Activated CD4-positive, alpha-beta T cell treated with anti-CD3 and anti-CD28 coated beads, Interleukin-2, amount 10 ng/mL, durations not matched to agents 7 days and 5 days (primary cell): ENCODE results near the gene ROBO2. TPM values are rescaled to one million over a fixed set of nuclear protein-coding genes. Genes with fewer than 3 reads are reported as not detected.

ENCODE experiments used
- CTCF ChIA-PET: fragments of 350-600 bp; sonication (Branson Sonifier 250); formaldehyde crosslinking; loops from one replicate; lab custom pipeline; 2021; ENCODE audit warnings: antibody characterized with exemption; lab: Charles Lee
- POLR2A ChIA-PET: fragments of 350-600 bp; sonication (Branson Sonifier 250); formaldehyde crosslinking; loops from one replicate; lab custom pipeline; 2021; ENCODE audit warnings: antibody characterized with exemption; lab: Charles Lee
- DNase-seq: peaks from one replicate; pipeline ENCODE4 v3.0.0-alpha.2; 2020
- H3K27ac Mint-ChIP-seq: one replicate; pipeline ENCODE4 v1.8.0; 2021; ENCODE audit warnings: mild to moderate bottlenecking, moderate library complexity, mixed read lengths
- H3K27me3 Mint-ChIP-seq: one replicate; pipeline ENCODE4 v1.8.0; 2021; ENCODE audit warnings: mixed read lengths
- H3K36me3 Mint-ChIP-seq: one replicate; pipeline ENCODE4 v1.8.0; 2021; ENCODE audit warnings: low read depth, mixed read lengths
- H3K4me1 Mint-ChIP-seq: one replicate; pipeline ENCODE4 v1.8.0; 2021; ENCODE audit warnings: mixed read lengths
- H3K4me3 Mint-ChIP-seq: one replicate; pipeline ENCODE4 v1.8.0; 2021; ENCODE audit warnings: mild to moderate bottlenecking, moderate library complexity, mixed read lengths
- H3K9me3 Mint-ChIP-seq: one replicate; pipeline ENCODE4 v1.8.0; 2021; ENCODE audit warnings: mixed read lengths
- total RNA-seq, 2 experiments: library from RNA; stranded (reverse); gene quantifications; one replicate each; pipeline ENCODE4 v1.2.3, GENCODE V29; 2021

The ROBO2 gene
- total RNA-seq, 2 experiments from 2014 or later, result not detected

GRCh38 chr3:77606372-77606771 lies 566.5 kb downstream of the ROBO2 start:
- ChIA-PET CTCF (no interaction called here), POLR2A (no interaction called here)
- no peak for DNase-seq
- Mint-ChIP-seq H3K27me3 (no peaks in the 10 kb centered on the region), H3K9me3 (peaks cover 3% of the 10 kb centered on the region), H3K4me3 (no peak overlapping the region), H3K36me3 (no peaks in the 10 kb centered on the region), H3K4me1 (no peaks in the 10 kb centered on the region), H3K27ac (no peak overlapping the region)

GRCh38 chr3:77618686-77619085 lies 578.8 kb downstream of the ROBO2 start:
- no peaks in the 10 kb centered on the region for H3K4me1 Mint-ChIP-seq
- H3K4me3 Mint-ChIP-seq, result no peak overlapping the region
- no peak overlapping the region for H3K27ac Mint-ChIP-seq

GRCh38 chr3:77620009-77620408 lies 580.1 kb downstream of the ROBO2 start:
- Mint-ChIP-seq H3K27me3 (no peaks in the 10 kb centered on the region), H3K4me3 (no peak overlapping the region), H3K9me3 (peaks cover 2% of the 10 kb centered on the region), H3K27ac (no peak overlapping the region), H3K4me1 (no peaks in the 10 kb centered on the region), H3K36me3 (no peaks in the 10 kb centered on the region)
- DNase-seq, result no peak
- CTCF ChIA-PET, result no interaction called here
- POLR2A ChIA-PET, result no interaction called here

More at GRCh38 chr3:77618686-77619085, 578.8 kb downstream of the ROBO2 start:
- peaks cover 2% of the 10 kb centered on the region for H3K9me3 Mint-ChIP-seq
- DNase-seq, result no peak
- H3K36me3 Mint-ChIP-seq, result no peaks in the 10 kb centered on the region
- ChIA-PET POLR2A (no interaction called here), CTCF (no interaction called here)
- H3K27me3 Mint-ChIP-seq, result no peaks in the 10 kb centered on the region

- no peak overlapping the region for H3K4me3 Mint-ChIP-seq
- no peaks in the 10 kb centered on the region for H3K27me3 Mint-ChIP-seq
- ChIA-PET POLR2A (no interaction called here), CTCF (no interaction called here)
- no peaks in the 10 kb centered on the region for H3K36me3 Mint-ChIP-seq
- no peaks in the 10 kb centered on the region for H3K4me1 Mint-ChIP-seq
- DNase-seq, result no peak
- H3K9me3 Mint-ChIP-seq, result no peaks in the 10 kb centered on the region
- H3K27ac Mint-ChIP-seq, result no peak overlapping the region
These were observed 583.6 kb downstream of the ROBO2 start for GRCh38 chr3:77623500-77623899.

GRCh38 chr3:77626157-77626556 lies 586.3 kb downstream of the ROBO2 start:
- DNase-seq, result no peak
- H3K9me3 Mint-ChIP-seq, result peaks cover 3% of the 10 kb centered on the region
- POLR2A ChIA-PET, result no interaction called here
- no peak overlapping the region for H3K27ac Mint-ChIP-seq
- no peak overlapping the region for H3K4me3 Mint-ChIP-seq
- H3K4me1 Mint-ChIP-seq, result no peaks in the 10 kb centered on the region
- H3K36me3 Mint-ChIP-seq, result no peaks in the 10 kb centered on the region
- CTCF ChIA-PET, result no interaction called here
- no peaks in the 10 kb centered on the region for H3K27me3 Mint-ChIP-seq

GRCh38 chr3:77648214-77648613 lies 608.3 kb downstream of the ROBO2 start:
- H3K27ac Mint-ChIP-seq, result no peak overlapping the region
- H3K36me3 Mint-ChIP-seq, result no peaks in the 10 kb centered on the region
- ChIA-PET POLR2A (no interaction called here), CTCF (no interaction called here)
- no peak for DNase-seq
- no peak overlapping the region for H3K4me3 Mint-ChIP-seq
- no peaks in the 10 kb centered on the region for H3K9me3 Mint-ChIP-seq
- H3K4me1 Mint-ChIP-seq, result no peaks in the 10 kb centered on the region
- H3K27me3 Mint-ChIP-seq, result no peaks in the 10 kb centered on the region

- H3K4me3 Mint-ChIP-seq, result no peak overlapping the region
- no peak for DNase-seq
- POLR2A ChIA-PET, result no interaction called here
- CTCF ChIA-PET, result no interaction called here
- H3K9me3 Mint-ChIP-seq, result no peaks in the 10 kb centered on the region
- H3K36me3 Mint-ChIP-seq, result no peaks in the 10 kb centered on the region
- H3K27ac Mint-ChIP-seq, result no peak overlapping the region
- no peaks in the 10 kb centered on the region for H3K4me1 Mint-ChIP-seq
- H3K27me3 Mint-ChIP-seq, result no peaks in the 10 kb centered on the region
These were observed 608.8 kb downstream of the ROBO2 start for GRCh38 chr3:77648664-77649063.

GRCh38 chr3:77652624-77653023 lies 612.7 kb downstream of the ROBO2 start:
- no peaks in the 10 kb centered on the region for H3K27me3 Mint-ChIP-seq
- H3K9me3 Mint-ChIP-seq, result peaks cover 2% of the 10 kb centered on the region
- no peaks in the 10 kb centered on the region for H3K36me3 Mint-ChIP-seq
- POLR2A ChIA-PET, result no interaction called here
- H3K4me1 Mint-ChIP-seq, result no peaks in the 10 kb centered on the region
- DNase-seq, result no peak
- CTCF ChIA-PET, result no interaction called here
- H3K4me3 Mint-ChIP-seq, result no peak overlapping the region
- H3K27ac Mint-ChIP-seq, result no peak overlapping the region

GRCh38 chr3:77655396-77655795 lies 615.5 kb downstream of the ROBO2 start:
- ChIA-PET POLR2A (no interaction called here), CTCF (no interaction called here)
- Mint-ChIP-seq H3K27me3 (no peaks in the 10 kb centered on the region), H3K4me3 (no peak overlapping the region), H3K9me3 (peaks cover 5% of the 10 kb centered on the region), H3K36me3 (no peaks in the 10 kb centered on the region), H3K27ac (no peak overlapping the region), H3K4me1 (no peaks in the 10 kb centered on the region)
- no peak for DNase-seq

- Mint-ChIP-seq H3K4me1 (no peaks in the 10 kb centered on the region), H3K9me3 (peaks cover 3% of the 10 kb centered on the region), H3K36me3 (no peaks in the 10 kb centered on the region), H3K4me3 (no peak overlapping the region), H3K27ac (no peak overlapping the region), H3K27me3 (no peaks in the 10 kb centered on the region)
- CTCF ChIA-PET, result no interaction called here
- DNase-seq, result no peak
- POLR2A ChIA-PET, result no interaction called here
These were observed 620.8 kb downstream of the ROBO2 start for GRCh38 chr3:77660718-77661117.

GRCh38 chr3:77667901-77668300 lies 628.0 kb downstream of the ROBO2 start:
- Mint-ChIP-seq H3K27ac (no peak overlapping the region), H3K4me3 (no peak overlapping the region), H3K36me3 (no peaks in the 10 kb centered on the region), H3K9me3 (peaks cover 10% of the 10 kb centered on the region), H3K27me3 (no peaks in the 10 kb centered on the region), H3K4me1 (no peaks in the 10 kb centered on the region)
- POLR2A ChIA-PET, result no interaction called here
- CTCF ChIA-PET, result no interaction called here
- no peak for DNase-seq

GRCh38 chr3:77668376-77668775 lies 628.5 kb downstream of the ROBO2 start:
- H3K9me3 Mint-ChIP-seq, result peaks cover 10% of the 10 kb centered on the region
- H3K4me3 Mint-ChIP-seq, result no peak overlapping the region
- DNase-seq, result no peak
- POLR2A ChIA-PET, result no interaction called here
- no peak overlapping the region for H3K27ac Mint-ChIP-seq
- no peaks in the 10 kb centered on the region for H3K27me3 Mint-ChIP-seq
- no peaks in the 10 kb centered on the region for H3K4me1 Mint-ChIP-seq
- no peaks in the 10 kb centered on the region for H3K36me3 Mint-ChIP-seq
- CTCF ChIA-PET, result no interaction called here

- Mint-ChIP-seq H3K27me3 (no peaks in the 10 kb centered on the region), H3K9me3 (peaks cover 16% of the 10 kb centered on the region), H3K4me3 (no peak overlapping the region), H3K27ac (no peak overlapping the region), H3K4me1 (no peaks in the 10 kb centered on the region), H3K36me3 (no peaks in the 10 kb centered on the region)
- no peak for DNase-seq
- ChIA-PET POLR2A (no interaction called here), CTCF (no interaction called here)
These were observed 632.1 kb downstream of the ROBO2 start for GRCh38 chr3:77672016-77672415.

GRCh38 chr3:77682162-77682561 lies 642.3 kb downstream of the ROBO2 start:
- CTCF ChIA-PET, result no interaction called here

More at GRCh38 chr3:77682162-77682561, 642.3 kb downstream of the ROBO2 start:
- H3K27ac Mint-ChIP-seq, result no peak overlapping the region
- POLR2A ChIA-PET, result interaction anchor here (0.6 kb wide), 1 partner anchor 66 kb away, joined by 3 read pairs; no protein-coding TSS in a partner anchor
- no peak for DNase-seq
- no peak overlapping the region for H3K4me3 Mint-ChIP-seq
- no peaks in the 10 kb centered on the region for H3K27me3 Mint-ChIP-seq
- no peaks in the 10 kb centered on the region for H3K4me1 Mint-ChIP-seq
- H3K36me3 Mint-ChIP-seq, result no peaks in the 10 kb centered on the region
- H3K9me3 Mint-ChIP-seq, result peaks cover 9% of the 10 kb centered on the region
